HG03139 (cell line): Measurements from ENCODE around the gene MAP3K6.

Experiments
- ATAC-seq: cut with Tn5 transposase; IDR thresholded peaks from one replicate; pipeline ENCODE4 v1.9.1; 2021; ENCODE audit not compliant: unreplicated experiment

Gene MAP3K6

DNA sequence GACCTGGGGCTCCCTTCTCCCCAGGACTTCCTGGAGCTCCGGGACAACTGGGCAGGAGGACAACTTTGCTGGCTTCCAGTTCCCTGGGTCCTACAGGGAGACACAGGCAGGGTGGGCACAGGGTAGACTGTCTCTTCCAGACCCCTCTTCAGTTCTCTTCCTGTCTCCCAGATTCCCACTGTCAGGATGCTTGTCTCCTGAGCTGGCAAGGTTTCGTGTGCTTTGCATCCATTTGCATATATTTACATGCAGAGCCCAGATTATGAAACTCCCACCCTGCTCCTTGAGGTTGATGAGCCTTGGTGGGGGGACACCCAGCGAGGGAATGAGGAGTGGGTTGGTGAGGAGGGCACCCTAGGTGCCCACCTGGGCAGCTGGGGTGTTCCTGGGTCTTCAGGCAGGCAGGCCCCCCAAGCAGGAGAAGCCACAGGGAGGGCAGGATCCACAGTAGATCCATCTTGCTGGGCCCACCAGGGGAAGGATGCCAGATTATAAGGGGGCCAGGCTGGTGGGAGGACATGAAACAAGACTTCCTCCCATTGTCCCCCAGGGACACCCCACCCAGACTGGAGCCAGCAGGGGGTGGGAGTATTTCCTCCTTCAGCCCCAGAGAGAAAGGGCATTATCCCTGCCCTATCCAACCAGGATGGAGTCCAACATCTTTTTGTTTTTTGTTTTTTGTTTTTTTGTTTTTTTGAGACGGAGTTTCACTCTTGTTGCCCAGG is 7.8 kb upstream of the MAP3K6 start, which contains the start of gene FCN3:
Gene FCN3 (minus strand): TSS at position 463 of the 725 bp plus-strand sequence. CDS start 6 bp downstream, at position 457.
- no peak for ATAC-seq

DNA sequence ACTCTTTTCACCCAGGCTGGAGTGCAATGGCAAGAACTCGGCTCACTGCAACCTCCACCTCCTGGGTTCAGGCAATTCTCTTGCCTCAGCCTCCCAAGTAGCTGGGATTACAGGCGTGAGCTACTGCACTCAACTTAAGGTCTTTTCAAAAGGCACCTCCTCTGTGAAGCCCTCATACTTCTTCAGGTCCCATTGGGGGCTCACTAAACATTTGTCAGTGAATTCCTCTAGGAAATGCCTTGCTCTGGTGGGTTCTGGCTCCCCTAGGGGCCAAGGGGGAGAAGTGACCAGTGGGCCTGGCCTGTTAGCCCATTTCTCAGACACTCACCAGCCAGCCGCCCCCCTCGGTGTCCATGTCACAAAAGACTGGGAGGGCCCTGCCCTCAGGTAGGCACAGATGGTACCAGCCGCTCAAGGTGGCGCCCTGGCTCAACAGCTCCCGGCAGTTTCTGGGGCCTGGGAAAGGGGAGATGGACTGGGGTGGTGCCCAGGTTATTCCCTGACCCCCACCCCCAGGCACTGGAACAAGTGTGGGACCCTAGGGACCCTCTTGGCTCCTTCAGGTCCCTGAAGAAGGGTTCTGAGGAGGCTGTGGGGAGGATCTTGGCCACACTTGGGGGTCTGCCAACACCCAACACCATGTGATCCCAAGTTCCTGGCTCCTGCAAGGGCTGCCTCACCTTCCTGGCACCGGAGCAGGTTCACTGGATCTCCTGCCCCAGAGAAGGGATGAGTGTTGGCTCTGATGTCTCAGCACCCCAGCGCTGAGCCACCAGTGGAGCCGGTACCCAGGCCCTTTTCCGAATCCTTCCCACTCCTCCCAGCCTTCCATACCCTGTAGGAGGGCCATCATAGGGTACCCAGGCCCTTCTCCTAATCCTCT is 6.3 kb upstream of the MAP3K6 start:
- no peak for ATAC-seq

GRCh38 chr1:27372022-27372807 is 5.5 kb upstream of the MAP3K6 start:
- ATAC-seq = no peak

DNA sequence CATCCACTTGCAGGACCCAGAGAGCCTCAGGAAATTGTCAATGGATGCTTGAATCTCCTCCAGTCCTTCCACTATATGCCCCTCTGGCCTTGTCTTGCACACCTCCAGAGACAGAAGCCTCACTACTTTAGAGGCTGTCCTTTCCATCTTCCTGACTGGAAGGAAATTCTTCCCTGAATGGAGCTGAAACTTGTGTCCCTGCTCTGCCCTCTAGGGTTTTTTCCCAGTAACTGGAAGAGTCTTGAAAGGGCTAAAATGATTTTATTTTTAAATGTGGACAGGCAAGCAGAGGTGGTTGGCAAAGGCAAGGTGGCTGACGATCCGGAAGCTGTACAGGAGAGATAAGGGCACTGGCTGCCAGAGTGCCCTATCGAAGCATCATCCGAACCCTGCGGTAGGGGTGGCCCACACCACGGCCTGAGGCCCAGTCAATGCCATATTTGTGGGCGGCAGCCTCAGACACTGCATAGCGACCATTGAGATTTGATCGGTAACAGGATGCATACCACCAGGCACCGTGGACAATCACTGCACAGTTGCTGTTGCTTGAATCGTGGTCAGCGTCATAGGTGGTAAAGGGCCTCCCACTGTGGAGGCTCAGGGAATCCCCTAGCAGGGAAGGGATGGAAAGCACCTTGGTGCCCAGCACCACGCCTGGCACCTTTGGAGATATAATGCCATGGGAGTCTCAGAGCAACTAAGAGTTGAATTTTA is 2.3 kb upstream of the MAP3K6 start:
- ATAC-seq = no peak

- no peak for ATAC-seq
Observed at GRCh38 chr1:27367160-27367650, 444 bp upstream of the MAP3K6 start.

DNA sequence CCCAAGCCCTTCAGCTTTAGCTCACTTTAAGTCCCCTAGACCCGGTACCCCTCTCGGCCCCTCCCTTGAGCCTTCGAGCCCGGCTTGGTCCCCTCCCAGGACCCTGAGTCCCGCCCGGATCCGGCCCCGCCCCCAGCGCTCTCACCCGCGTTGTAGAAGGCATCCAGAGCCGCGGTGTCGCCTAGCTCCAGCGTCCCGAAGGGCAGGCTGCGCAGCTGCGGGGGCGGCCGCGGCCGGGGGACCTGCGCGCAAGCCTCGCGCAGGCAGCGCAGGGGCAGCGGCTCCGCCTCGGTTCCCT is 699 bp downstream of the MAP3K6 start:
- no peak for ATAC-seq

GRCh38 chr1:27365372-27366112 is 1.2 kb downstream of the MAP3K6 start:
- no peak for ATAC-seq

DNA sequence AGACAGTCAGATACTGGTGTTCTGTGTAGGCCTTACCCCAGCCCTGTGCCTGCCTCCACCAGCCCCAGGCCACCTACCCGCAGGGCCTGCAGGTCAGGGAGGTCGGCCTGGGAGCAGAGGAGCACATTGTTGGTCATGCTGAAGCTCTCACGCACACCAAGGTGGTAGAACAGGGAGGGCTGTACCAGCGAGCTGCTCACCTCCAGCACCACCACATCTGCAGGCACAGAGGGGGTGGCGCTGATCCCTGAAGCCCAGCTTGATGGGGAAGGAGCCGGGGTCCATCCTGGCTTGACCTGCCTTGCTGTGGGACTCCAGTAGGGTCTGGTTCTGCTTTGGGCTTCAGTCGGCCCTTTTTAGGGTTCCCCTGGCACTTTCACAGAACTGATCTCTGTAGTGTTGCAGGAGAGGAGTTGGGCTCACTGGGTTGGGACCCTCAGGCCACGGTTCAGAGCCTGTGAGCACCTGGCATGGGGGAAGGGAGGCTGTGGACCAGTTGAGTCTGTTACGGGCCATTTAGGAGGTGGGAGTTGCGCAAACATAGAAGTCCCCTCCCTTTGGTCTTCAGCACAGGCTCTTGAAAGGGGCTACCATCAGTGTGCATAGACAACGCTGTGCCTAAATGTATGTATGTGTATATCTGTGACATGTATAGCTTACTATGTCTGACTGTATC is 1.9 kb downstream of the MAP3K6 start:
- ATAC-seq = no peak

DNA sequence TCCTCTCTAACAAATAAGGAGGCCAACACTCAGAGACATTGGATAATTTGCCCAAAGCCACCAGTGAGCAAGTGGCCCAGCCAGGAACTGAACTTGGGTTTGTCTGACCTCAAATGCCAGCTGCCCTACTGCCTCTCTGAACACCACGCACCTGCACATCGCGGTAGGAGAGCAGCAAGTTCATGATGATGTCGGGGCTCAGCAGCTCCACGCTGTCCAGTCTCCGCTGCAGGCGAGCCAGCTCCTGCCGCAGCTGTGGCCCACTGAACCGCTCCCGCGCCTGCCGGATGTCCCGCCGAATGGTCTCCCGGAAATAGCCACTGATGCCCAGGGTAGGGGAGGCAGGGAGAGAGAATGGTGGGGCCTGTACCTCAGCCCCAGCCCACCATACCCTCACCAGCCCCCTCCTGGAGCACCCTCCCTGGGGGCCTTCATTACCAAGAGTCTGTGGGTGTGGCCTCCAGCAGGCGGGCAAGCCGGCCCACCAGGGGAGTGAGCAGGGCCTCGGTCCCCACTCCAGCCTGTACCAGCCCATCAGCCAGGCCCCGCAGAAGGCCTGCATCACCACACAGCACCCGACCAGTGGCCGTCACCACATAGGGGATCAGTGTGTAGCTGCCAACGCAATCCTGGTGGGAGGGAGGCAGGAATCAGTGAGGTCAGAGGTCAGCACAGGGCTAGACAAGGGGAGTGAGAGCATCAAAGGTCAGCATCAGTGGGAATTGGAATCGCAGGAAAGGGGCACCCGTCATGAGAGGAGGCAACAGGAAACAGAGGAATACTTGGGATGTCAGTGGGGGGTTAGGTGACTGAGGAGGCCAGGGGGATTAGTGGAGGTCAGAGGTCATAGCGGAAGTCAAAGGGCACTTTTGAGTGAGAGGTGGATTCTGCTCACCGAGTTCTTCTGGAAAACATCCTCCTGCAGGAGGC is 2.7 kb downstream of the MAP3K6 start:
- ATAC-seq = no peak

- ATAC-seq = no peak
Observed at GRCh38 chr1:27361553-27361952, 5.2 kb downstream of the MAP3K6 start.

DNA sequence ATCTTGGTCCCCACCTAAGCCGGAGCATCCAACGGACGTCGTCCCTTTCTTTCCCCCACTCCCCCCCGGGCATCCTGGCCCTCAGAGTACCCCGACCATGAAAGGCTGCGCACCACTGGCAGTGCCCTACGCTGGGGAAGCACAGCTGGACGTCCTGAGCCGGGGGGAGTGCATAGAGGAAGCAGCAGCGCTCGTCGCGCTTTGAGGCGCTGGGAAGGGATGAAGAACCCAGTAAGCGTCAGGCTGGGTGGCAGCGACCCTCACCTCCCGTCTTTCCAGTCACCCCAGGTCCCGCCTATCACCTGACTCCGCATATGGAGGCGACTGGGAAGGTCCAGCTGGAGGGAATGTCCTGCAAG is 5.7 kb downstream of the MAP3K6 start:
- ATAC-seq = no peak

- no peak for ATAC-seq
Observed at GRCh38 chr1:27360159-27361043, 6.4 kb downstream of the MAP3K6 start.

DNA sequence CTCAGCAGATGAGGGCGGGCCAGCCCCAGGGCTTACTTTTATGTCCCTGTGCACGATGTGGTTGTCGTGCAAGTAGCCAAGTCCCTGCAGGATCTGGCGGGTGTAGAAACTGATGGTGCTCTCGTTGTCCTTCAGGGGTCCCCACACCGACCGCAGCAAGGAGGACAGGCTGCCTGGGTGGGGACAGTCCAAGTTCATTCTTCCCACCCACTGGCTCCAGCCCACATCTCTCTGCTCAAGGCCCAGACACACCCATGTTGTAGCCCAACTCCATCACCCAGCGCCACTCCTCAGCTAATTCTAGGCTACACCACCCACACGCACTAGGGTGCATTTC is 7.0 kb downstream of the MAP3K6 start:
- no peak for ATAC-seq

- no peak for ATAC-seq
Observed at GRCh38 chr1:27358928-27359313, 7.8 kb downstream of the MAP3K6 start.

DNA sequence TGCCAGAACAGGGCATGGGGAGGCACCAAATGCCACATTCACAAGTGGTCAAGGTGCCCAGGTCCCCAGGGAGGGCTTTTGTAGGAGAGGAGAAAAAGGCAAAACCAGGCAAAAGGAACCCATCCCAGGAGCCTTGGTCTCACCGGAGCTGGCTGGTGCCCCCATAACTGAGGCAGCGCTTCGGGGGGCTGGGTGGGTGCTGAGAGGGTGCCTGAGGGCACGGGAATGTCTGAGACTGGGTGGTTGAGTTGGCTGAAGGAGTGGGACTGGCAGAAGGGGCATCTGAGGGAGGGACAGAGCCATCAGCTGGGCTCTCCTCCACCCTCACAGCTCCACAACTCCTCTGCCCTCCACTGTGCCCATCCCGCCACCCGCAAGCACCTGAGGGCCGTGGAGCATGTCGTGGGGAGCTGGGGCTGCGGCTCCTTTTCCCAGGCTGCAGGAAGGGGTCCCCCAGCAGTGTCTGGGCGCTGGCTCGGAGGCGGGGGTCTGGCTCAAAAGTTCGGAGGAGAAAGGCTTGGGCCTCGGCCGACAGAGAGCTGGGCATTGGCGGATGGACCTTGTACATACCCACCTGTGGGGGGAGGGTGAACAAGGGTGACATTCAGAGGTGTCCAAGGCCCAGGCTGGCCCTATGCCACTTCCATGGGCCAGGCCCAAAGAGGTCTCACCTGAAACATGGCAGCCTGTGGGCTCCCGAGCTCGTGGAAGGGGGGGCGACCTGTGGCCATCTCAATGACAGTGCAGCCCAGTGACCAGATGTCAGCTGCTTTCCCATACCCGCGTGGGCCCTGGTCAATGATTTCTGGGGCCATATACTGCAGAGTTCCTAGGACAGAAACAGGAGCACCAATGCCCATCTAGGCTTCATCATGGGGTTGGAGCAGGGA is 8.5 kb downstream of the MAP3K6 start:
- ATAC-seq = no peak

DNA sequence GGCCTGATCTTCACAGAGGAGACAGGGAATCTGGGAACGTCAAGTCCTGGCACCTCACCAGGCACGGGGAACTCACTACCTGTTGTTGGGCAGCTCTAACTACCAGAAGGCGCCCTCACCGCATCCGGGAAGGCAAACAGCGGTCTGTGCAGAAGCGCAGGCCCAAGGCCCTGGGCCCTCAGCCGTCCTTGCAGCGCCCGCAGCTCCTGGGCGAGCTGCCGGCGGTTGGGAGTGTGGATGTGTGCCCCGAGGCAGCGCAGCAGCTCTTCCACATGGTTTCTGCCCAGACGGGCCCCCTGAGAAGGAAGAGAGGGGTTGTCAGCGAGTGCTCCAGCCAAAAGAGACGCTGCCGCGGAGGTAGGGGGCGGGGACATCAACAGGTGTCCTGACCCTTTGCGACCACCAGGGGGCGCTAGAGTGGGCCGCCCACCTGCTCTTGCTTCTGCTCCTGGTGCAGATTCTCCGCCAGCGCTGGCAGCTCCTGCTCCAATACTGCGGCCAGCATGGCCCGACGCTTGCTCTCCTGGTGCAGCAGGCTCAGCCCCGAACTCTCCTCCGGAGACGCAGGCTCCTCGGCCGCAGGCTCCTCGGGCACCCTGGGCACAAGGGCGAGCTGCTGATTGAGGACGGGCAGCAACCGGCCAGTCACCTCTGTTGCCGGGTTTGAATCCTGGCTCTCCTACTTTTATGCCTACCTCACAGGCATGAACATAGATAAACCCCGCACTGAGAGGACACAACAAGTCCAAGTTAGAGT is 9.3 kb downstream of the MAP3K6 start:
- no peak for ATAC-seq
